ENCODE data around the gene HS1BP3. TPM values are rescaled to one million over a fixed set of nuclear protein-coding genes. Genes with fewer than 3 reads are reported as not detected.

HS1BP3 gene
- total RNA-seq, 1 donor from 2014 or later, result 33.6 TPM

- TF ChIP-seq, protein P1, sequence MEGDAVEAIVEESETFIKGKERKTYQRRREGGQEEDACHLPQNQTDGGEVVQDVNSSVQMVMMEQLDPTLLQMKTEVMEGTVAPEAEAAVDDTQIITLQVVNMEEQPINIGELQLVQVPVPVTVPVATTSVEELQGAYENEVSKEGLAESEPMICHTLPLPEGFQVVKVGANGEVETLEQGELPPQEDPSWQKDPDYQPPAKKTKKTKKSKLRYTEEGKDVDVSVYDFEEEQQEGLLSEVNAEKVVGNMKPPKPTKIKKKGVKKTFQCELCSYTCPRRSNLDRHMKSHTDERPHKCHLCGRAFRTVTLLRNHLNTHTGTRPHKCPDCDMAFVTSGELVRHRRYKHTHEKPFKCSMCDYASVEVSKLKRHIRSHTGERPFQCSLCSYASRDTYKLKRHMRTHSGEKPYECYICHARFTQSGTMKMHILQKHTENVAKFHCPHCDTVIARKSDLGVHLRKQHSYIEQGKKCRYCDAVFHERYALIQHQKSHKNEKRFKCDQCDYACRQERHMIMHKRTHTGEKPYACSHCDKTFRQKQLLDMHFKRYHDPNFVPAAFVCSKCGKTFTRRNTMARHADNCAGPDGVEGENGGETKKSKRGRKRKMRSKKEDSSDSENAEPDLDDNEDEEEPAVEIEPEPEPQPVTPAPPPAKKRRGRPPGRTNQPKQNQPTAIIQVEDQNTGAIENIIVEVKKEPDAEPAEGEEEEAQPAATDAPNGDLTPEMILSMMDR (IDR thresholded peaks at IDR 0.05; ENCODE audit: unreplicated experiment), result no peak
- H3K4me1 Mint-ChIP-seq (ENCODE audit: unreplicated experiment), result peaks cover 4% of the 10 kb centered on the region
- no peak overlapping the region for H3K4me3 Mint-ChIP-seq (ENCODE audit: unreplicated experiment)
- peaks cover 3% of the 10 kb centered on the region for H3K36me3 Mint-ChIP-seq (ENCODE audit: low read depth, unreplicated experiment)
- no peak overlapping the region for H3K27ac Mint-ChIP-seq (ENCODE audit: unreplicated experiment)
- H3K9me3 Mint-ChIP-seq (ENCODE audit: unreplicated experiment), result no peaks in the 10 kb centered on the region
- H3K27me3 Mint-ChIP-seq (ENCODE audit: unreplicated experiment), result no peaks in the 10 kb centered on the region
- no peak for DNase-seq (ENCODE audit: low spot score)
Measured at GRCh38 chr2:20604951-20605381, 45.9 kb downstream of the HS1BP3 start.

DNA sequence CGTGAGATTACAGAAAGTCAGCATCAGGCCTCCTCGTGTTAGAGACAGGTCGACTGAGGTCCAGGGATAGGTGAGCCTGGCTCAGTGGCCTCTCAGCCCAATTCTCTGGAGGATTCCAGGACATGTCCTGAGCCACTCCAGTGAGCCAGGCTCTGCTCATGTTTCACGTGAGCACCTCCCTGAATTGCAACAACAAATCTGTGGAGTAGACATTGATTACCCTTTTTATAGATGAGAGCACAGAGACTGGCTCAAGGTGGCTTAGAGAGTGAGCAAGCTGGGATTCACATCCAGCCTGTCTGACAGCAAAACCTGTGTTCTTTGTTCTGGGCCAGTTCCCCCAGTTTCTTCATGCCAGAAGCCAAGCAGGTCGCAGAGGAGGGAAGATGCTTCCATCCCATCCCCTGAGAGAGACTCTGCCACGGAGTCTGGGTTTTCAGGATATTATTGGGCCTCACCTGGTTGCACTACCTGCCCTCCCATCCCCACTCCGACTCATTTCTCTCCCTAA is 46.4 kb downstream of the HS1BP3 start:
- Mint-ChIP-seq H3K36me3 (ENCODE audit: low read depth, unreplicated experiment) (peaks cover 3% of the 10 kb centered on the region), H3K4me3 (ENCODE audit: unreplicated experiment) (no peak overlapping the region), H3K27me3 (ENCODE audit: unreplicated experiment) (no peaks in the 10 kb centered on the region), H3K9me3 (ENCODE audit: unreplicated experiment) (no peaks in the 10 kb centered on the region), H3K27ac (ENCODE audit: unreplicated experiment) (no peak overlapping the region), H3K4me1 (ENCODE audit: unreplicated experiment) (peaks cover 4% of the 10 kb centered on the region)
- TF ChIP-seq, protein P1 (IDR thresholded peaks at IDR 0.05; ENCODE audit: unreplicated experiment), result no peak
- DNase-seq (ENCODE audit: low spot score), result no peak

DNA sequence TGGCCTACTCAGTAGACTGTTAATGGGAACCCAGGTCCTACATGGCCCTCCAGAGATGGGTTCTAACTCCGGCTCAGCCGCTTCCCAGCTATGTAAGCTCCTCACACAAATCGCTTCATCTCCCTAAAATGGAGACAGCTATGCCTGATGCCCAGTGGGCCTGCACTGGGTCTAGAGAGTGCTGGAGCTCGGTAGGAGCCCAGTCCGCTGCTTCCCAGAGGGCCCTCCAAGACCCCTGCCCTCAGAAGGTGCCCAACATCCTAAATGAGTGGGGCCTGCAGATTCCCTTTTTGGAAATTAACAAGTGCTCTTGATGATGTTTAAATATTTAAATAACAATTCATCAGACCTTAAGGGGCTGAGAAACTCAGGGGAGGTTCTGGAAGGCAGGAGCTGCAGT is 47.1 kb downstream of the HS1BP3 start:
- no peak for DNase-seq (ENCODE audit: low spot score)
- TF ChIP-seq, protein P1 (IDR thresholded peaks at IDR 0.05; ENCODE audit: unreplicated experiment), result no peak
- Mint-ChIP-seq H3K4me3 (ENCODE audit: unreplicated experiment) (no peak overlapping the region), H3K36me3 (ENCODE audit: low read depth, unreplicated experiment) (peaks cover 3% of the 10 kb centered on the region), H3K27me3 (ENCODE audit: unreplicated experiment) (no peaks in the 10 kb centered on the region), H3K27ac (ENCODE audit: unreplicated experiment) (no peak overlapping the region), H3K4me1 (ENCODE audit: unreplicated experiment) (peaks cover 4% of the 10 kb centered on the region), H3K9me3 (ENCODE audit: unreplicated experiment) (no peaks in the 10 kb centered on the region)

GRCh38 chr2:20602803-20603202 is 48.1 kb downstream of the HS1BP3 start:
- Mint-ChIP-seq H3K27ac (ENCODE audit: unreplicated experiment) (no peak overlapping the region), H3K4me3 (ENCODE audit: unreplicated experiment) (no peak overlapping the region), H3K36me3 (ENCODE audit: low read depth, unreplicated experiment) (no peaks in the 10 kb centered on the region), H3K27me3 (ENCODE audit: unreplicated experiment) (peaks cover 2% of the 10 kb centered on the region), H3K9me3 (ENCODE audit: unreplicated experiment) (no peaks in the 10 kb centered on the region), H3K4me1 (ENCODE audit: unreplicated experiment) (peaks cover 8% of the 10 kb centered on the region)
- TF ChIP-seq, protein P1 (IDR thresholded peaks at IDR 0.05; ENCODE audit: unreplicated experiment), result no peak
- no peak for DNase-seq (ENCODE audit: low spot score)

GRCh38 chr2:20600756-20601325 is 50.1 kb downstream of the HS1BP3 start:
- Mint-ChIP-seq H3K9me3 (ENCODE audit: unreplicated experiment) (no peaks in the 10 kb centered on the region), H3K4me1 (ENCODE audit: unreplicated experiment) (peaks cover 26% of the 10 kb centered on the region), H3K27me3 (ENCODE audit: unreplicated experiment) (peaks cover 8% of the 10 kb centered on the region), H3K36me3 (ENCODE audit: low read depth, unreplicated experiment) (no peaks in the 10 kb centered on the region), H3K4me3 (ENCODE audit: unreplicated experiment) (no peak overlapping the region), H3K27ac (ENCODE audit: unreplicated experiment) (no peak overlapping the region)
- TF ChIP-seq, protein P1 (IDR thresholded peaks at IDR 0.05; ENCODE audit: unreplicated experiment), result peak; percentile 44
- DNase-seq (ENCODE audit: low spot score), result no peak

Data from endothelial cell (in vitro differentiated cells).